SH-SY5Y (cell line): ENCODE measurements around the gene PRPF39.

Source experiments
- GATA2 ChIP-seq: IDR thresholded peaks from 2 replicates; pipeline ENCODE4 v1.6.1; 2011; ENCODE audit warnings: mild to moderate bottlenecking, low read depth, low read length
- GATA3 ChIP-seq: IDR thresholded peaks from 2 replicates; pipeline ENCODE4 v1.6.1; 2011; ENCODE audit warnings: low read depth, mild to moderate bottlenecking, low read length, moderate library complexity

PRPF39 gene

DNA sequence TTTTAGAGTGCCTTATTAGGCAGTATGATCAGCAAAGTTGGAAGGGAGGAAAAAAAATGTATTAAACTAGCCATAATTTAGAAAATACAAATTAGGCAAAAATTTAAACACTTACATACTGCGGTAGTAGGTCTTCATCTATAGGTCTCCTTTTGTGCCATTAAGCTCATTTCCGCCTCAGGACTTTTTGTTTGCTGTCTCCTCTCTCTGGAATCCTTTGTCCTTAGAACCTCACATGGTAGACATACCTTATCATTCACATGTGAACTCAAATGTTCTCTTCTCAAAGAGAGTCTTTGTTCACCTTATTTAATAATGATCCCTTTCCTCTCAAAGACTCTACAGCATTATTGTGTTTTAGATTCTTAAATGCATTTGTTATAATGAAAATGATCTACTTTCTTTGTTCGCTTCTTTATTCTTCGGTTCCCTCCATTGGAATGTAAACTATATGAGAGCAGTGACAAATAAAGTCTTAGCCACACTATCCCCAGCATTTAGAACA, 66.5 kb downstream of the PRPF39 start:
- no peak for TF ChIP-seq GATA2
- TF ChIP-seq GATA3: no peak

DNA sequence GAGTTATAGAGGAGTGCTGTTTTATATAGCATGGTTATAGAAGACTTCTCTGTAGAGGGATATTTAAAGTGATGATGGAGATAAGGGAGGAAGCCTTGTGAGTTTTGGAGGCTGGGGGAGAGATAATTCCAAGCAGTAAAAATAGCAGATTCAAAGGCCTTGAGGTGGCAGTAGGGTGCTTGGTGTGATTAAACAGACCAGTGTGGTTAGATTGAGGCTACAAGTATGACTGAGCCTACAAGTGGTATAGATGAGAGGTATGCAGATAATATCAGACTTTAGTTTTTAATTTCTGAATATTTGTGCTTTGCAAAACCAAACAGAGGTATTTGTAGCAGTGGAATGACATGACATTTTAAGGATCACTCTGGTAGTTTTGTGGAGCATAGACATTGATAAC, 72.2 kb downstream of the PRPF39 start:
- TF ChIP-seq GATA2 (no peak), GATA3 (no peak)
